Epithelial cell of esophagus (primary cell): ENCODE data around the gene IP6K2.
A peak's percentile ranks its signal among the peaks of the same experiment; 100 is the strongest.

Experiments used
- DNase-seq: peaks from one replicate; pipeline ENCODE4 v3.0.0; 2010; ENCODE audit warnings: low read depth
- H3K4me3 ChIP-seq: 2 replicates; pipeline ENCODE4 v1.5.1; 2011; ENCODE audit warnings: mild to moderate bottlenecking, low read length, control low read depth
- TF ChIP-seq, protein P1 (sequence below): IDR thresholded peaks from 2 replicates; pipeline ENCODE4 v1.5.1; 2011; ENCODE audit warnings: low read depth, mild to moderate bottlenecking, low read length, control low read depth, inconsistent platforms; ENCODE audit not compliant: insufficient read depth; ENCODE audit errors: missing control alignments

IP6K2 gene

DNA sequence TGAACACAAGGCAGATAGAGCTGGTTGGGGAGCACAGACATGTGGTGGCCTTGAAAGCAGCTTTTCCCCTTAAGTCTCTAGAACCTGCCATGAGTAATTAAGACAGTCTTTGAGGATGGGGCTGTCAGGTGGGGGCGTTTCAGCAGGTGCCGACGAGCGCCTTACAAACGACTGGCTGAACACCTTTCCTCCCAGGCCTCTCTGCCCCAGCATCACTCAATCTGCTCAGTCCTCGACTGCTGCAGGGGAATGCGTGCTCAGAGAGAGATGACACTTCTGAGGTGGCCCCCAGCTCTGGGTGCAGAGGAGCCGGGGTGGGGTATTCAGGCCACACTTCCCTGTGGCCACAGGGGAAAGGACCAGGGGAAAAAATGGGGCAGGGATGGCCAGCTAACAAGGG lies 23.2 kb downstream of the IP6K2 start:
- DNase-seq: no peak
- TF ChIP-seq, protein P1, sequence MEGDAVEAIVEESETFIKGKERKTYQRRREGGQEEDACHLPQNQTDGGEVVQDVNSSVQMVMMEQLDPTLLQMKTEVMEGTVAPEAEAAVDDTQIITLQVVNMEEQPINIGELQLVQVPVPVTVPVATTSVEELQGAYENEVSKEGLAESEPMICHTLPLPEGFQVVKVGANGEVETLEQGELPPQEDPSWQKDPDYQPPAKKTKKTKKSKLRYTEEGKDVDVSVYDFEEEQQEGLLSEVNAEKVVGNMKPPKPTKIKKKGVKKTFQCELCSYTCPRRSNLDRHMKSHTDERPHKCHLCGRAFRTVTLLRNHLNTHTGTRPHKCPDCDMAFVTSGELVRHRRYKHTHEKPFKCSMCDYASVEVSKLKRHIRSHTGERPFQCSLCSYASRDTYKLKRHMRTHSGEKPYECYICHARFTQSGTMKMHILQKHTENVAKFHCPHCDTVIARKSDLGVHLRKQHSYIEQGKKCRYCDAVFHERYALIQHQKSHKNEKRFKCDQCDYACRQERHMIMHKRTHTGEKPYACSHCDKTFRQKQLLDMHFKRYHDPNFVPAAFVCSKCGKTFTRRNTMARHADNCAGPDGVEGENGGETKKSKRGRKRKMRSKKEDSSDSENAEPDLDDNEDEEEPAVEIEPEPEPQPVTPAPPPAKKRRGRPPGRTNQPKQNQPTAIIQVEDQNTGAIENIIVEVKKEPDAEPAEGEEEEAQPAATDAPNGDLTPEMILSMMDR: no peak
- H3K4me3 ChIP-seq: peak overlapping the region; percentile 33

DNA sequence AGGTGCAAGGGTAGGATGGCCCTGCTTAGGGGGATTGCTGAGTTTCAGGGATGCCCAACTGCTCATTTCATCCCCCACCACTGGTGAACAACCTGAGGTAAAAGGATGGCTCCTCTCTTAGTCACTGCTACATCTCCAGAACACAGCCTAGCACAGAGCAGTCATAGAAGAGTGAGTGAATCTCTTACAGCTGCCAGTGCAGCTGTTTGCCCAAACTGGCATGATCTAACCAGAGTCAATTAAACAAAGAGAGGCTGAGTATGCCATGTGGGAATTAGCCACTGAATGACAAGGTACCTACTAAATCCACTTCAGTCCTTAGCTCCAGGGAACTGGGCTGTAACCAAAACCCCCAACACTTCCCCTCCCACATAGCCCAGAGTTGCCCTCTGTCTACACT lies 24.5 kb downstream of the IP6K2 start:
- TF ChIP-seq, protein P1: no peak
- DNase-seq: peak; percentile 35
- no peak overlapping the region for H3K4me3 ChIP-seq

DNA sequence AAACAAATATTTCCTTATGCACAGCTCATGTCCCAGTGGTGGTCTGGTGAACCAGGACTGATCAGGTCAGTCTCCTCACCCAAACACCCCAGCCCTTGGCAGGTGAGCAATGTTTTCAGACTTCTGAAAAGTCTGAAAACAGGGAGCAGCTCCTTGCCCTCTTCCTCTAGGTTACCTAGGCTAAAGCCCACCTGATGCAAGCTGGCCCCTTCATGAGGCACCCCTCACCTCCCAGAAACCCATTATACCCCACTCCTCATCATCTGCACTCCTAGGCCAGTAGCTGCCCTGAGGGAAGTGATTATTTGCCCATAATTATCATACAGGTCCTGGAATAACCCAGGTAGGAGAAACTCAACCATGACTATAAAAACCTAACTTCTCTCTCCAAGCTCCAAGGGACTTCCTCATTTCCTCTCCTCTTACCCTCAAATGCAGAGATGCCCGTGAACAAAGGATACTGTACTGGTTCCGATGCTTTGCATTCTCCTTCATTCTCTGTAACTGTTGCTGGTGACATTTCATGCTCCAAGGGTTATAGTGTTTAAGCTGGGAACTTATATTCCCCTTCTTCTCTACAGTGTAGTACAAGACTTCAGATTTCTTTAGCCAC lies 26.1 kb downstream of the IP6K2 start:
- TF ChIP-seq, protein P1: no peak
- no peak for DNase-seq
- no peak overlapping the region for H3K4me3 ChIP-seq

DNA sequence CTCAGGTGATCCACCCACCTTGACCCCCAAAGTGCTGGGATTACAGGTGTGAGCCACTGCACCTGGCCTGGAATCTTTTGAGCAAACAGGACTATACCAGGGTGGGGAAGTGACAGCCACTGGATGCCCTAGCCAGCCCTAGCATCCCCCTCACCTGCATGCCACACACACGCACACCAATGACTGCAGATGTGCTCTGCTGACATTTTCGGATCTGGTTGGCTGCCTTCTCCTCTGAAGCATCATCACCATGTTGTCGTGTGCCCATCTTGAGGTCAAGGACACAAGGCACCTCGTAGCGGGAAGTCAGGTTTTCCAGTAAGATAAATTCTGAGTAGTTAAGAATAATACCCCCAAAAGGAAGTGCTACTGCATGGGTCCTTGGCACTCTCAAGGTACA lies 27.6 kb downstream of the IP6K2 start:
- H3K4me3 ChIP-seq: no peak overlapping the region
- DNase-seq: no peak
- TF ChIP-seq, protein P1: no peak

DNA sequence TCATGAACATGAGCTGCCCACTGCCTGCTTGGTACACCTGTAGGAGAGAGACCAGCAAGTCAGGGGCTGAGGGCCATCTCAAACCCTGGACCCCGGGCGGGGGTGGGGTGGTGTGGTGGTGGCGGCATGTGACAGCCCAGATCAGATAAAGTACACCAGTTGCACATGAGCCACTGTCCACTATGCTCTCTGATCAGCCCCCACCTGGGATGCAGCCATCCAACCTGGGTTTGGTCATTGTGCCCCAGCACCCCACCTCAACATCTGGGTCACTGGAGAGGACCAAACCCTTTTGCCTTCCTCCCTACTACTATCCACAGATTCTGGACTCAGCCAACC lies 28.3 kb downstream of the IP6K2 start:
- no peak overlapping the region for H3K4me3 ChIP-seq

DNA sequence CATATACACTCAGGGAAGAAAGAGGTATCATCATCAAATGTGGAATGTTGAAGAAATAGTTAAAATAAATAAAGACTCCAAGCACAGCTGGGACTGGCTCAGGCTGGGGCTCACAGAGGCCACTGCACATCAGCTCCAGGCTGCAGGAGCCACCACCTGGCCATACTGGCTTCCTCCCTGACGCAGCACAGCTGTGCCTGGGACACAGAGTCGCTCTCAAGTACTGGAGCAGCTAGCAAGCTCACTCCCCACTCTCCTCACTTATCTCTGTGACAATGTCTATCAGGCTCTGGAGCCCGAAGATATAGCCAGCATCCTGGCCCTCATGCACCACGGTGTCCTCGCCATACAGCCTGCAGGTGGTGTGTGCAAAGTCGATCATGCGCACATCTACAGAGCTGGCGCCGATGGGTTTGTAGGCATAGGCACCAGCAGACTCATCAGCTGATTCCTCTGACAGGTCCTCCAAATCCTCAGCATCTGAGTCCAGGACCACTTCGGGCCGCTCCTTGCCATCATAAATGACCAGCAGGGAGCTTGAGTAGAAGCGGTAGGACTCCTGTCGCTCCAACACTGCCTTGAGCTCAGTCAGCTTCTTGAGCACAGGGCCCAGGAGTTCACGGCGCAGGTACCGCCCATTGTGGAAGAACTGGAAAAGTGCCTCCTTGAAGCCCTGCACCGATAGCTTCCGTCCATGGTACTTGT lies 28.8 kb downstream of the IP6K2 start:
- DNase-seq: no peak
- TF ChIP-seq, protein P1: no peak
- no peak overlapping the region for H3K4me3 ChIP-seq

More for the DNA sequence above, 28.3 kb downstream of the IP6K2 start:
- no peak for DNase-seq
- TF ChIP-seq, protein P1: no peak

DNA sequence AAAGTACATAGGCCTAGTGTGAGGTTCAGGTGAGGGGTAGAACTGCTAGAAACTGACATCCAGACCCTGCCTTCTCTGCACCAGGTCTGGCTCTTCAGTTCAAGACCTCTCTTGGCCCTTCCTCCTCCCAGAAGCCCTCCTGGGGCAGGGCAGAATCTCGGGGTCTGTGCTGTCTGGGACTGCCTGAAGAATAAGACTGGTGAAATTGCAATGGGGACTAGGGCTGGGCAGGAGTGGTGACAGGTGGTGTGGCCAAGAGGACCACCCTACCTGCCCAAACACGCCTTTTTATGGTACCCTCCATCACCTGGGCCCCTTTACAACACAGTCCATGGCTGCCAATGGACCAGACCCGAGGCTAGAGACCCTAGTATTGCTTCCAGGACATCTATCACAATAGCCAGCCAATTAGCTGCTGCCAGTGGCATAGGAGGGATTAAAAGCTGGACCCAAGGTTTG lies 29.8 kb downstream of the IP6K2 start:
- TF ChIP-seq, protein P1: no peak
- H3K4me3 ChIP-seq: no peak overlapping the region
- no peak for DNase-seq
